GM20000 (cell line): ENCODE results near the gene SLC39A11.
"Not testable (repeated sequence)": the region's sequence is repeated elsewhere in the genome, so short reads cannot be mapped to it uniquely, and the experiment has no call there.

Experiments used
- DNase-seq: peaks from one replicate; pipeline ENCODE4 v3.0.0; 2012; ENCODE audit warnings: low spot score
- TF ChIP-seq, protein P1 (sequence below): IDR thresholded peaks from 2 replicates; pipeline ENCODE4 v1.5.1; 2012; ENCODE audit warnings: mild to moderate bottlenecking, control low read depth; ENCODE audit errors: extremely low read depth, missing control alignments

The SLC39A11 gene

DNA sequence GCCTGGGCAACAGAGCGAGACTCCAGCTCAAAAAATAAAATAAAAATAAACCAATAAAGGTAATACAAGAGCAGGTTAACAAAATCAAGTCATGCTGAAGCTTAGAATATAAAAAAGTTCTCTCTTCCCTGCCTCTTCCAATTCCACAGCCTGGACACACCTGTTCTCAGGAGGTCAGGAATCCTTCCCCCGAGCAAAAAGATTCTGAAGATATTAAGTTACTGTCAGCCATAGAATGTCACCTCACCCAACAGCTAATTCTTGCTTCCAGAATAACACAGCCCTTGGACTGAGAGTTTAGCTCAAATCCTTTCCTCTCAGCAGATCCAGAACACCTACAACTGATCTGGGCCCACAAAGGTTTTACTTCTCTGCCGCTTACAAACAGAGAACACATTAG is 27.1 kb downstream of the SLC39A11 start:
- no peak for DNase-seq
- TF ChIP-seq, protein P1, sequence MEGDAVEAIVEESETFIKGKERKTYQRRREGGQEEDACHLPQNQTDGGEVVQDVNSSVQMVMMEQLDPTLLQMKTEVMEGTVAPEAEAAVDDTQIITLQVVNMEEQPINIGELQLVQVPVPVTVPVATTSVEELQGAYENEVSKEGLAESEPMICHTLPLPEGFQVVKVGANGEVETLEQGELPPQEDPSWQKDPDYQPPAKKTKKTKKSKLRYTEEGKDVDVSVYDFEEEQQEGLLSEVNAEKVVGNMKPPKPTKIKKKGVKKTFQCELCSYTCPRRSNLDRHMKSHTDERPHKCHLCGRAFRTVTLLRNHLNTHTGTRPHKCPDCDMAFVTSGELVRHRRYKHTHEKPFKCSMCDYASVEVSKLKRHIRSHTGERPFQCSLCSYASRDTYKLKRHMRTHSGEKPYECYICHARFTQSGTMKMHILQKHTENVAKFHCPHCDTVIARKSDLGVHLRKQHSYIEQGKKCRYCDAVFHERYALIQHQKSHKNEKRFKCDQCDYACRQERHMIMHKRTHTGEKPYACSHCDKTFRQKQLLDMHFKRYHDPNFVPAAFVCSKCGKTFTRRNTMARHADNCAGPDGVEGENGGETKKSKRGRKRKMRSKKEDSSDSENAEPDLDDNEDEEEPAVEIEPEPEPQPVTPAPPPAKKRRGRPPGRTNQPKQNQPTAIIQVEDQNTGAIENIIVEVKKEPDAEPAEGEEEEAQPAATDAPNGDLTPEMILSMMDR, result no peak

DNA sequence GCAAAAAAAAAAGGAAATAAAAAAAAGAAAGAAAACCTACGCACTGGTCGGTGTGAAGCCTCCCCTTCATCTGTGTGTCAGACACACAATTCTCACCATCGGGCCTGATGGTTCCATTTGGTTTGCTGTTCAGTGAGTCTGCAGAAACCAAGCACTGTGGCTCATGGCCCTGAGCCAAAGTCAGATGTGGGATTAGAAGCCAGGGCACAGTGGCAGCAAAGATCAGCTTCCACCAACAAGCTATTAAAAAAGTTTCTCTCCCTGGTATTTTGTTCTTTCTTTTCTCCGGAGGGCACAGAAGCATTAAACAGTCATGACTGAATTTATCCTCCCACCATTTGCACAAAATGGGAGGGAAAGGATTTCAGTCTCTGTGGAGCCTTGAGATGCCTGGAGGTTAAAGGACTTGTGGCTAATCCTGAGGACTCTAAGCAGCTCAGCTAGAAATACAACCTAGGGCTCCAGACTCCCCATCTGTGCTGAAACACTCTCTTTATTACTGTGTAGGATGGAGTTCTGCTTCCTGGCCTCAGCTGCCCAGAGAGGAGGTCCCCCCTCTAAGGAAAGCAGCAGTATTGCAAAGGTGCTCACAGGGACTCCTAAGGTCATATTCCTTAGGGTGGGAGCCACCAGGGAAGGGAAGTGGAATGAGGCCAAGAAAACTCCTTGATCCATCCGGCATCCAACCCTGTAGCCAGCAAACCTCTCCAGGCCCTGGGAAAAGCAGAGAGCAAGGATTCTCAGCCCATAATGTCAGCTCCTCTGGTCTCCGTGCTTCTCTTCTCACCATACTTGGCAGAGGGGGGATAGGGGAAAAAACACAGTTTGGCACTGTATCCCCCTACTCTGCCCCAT is 28.2 kb downstream of the SLC39A11 start:
- no peak for DNase-seq
- TF ChIP-seq, protein P1, result no peak

DNA sequence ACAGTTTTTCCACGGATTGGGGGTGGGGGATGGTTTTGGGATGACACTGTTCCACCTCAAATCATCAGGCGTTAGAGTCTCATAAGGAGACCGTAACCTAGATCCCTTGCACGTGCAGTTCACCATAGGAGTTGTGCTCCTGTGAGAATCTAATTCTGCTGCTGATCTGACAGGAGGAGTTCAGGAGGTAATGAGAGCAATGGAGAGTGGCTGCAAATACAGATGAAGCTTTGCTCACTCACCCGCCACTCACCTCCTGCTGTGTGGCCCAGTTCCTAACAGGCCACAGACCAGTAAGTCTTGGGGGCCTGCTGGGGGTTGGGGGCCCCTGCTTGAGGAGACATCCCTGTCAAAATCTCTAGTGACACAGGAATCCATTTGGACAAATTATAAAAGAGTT is 29.8 kb downstream of the SLC39A11 start:
- TF ChIP-seq, protein P1, result no peak
- DNase-seq, result no peak

DNA sequence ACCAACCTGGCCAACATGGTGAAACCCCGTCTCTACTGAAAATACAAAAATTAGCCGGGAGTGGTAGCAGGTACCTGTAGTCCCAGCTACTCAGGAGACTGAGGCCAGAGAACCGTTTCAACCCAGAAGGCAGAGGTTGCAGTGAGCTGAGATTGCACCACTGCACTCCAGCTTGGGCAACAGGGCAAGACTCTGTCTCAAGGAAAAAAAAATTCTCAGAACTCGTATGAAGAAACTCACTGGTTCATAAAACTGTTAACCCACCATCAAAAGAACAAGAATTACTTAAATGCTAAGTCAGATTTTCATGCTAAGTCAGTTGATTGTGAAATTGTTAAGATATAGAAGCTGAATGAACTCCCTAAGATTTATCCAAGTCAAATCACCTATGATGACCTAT is 31.3 kb downstream of the SLC39A11 start:
- no peak for DNase-seq

DNA sequence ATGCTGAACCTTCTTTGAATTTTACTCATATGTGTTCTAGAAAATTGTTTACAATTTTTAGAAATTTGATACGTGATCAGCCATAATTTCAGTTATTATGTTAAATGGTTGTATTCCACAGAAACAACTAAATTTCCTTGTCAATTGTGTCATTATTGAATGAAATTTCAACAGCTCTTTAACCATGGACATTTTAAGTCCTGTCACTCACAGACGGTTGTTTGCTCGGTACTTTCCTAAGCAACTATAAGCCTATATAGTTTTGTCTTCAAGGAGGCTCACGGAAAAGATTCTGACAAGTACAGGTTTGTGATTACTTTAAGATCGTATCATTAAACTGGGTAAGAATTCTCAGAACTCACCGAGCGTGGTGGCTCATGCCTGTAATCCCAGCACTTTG is 31.8 kb downstream of the SLC39A11 start:
- no peak for DNase-seq

More for the DNA sequence above, 31.3 kb downstream of the SLC39A11 start:
- TF ChIP-seq, protein P1, result no peak

DNA sequence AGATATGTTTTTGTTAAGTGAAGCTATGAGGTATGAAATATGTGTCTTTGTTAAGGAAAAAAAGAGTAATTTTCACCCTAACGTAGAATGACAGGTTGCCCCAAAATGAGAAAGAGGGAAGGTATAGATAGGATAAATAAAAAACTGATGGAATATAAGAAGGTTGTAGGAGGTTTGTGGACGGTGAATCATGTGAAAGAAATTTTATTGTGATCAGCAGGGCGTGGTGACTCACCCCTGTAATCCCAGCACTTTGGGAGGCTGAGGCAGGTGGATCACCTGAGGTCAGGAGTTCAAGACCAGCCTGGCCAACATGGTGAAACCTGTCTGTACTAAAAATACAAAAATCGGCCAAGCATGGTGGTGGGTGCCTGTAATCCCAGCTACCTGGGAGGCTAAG is 32.8 kb downstream of the SLC39A11 start:
- DNase-seq, result not testable (repeated sequence)

More for the DNA sequence above, 31.8 kb downstream of the SLC39A11 start:
- TF ChIP-seq, protein P1, result no peak

DNA sequence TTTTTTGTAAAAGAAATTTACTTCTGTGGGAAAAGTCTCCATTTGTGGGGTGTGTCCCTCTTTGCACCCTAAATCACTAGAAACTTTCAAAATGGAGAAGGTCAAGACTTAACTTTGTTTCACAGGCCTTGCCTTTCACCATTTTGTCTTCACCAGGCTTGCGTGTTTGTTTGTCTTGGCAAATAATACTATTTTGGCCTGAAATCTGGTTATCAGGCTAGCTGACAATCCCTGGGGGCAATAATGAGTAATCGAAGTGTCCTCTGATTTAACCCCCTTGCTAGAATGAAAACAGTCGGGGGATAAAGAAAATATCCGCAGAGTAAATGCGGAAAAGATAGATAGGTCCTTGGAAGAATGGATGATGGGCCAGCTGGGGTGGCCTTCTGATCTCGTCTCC is 34.5 kb downstream of the SLC39A11 start:
- TF ChIP-seq, protein P1, result no peak
- DNase-seq, result no peak

DNA sequence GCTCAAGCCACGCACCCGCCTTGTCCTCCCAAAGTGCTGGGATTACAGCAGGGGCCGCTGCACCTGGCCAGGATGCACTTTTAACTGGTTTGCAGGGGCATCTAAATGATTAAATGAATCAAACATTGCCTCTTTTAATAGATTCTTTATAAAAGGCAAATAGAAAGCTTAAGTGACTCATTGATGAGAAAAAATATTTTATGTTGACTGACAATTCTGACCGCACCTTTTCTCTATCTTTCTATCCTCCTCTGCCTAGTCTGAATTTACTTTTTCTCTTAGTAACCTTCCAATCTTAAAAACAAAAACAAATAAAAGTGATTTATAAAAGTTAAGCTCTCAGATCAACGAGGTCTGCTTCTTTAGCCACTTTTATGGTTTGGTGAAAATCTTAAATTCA is 35.3 kb downstream of the SLC39A11 start:
- TF ChIP-seq, protein P1, result no peak
- DNase-seq, result no peak
